AG09319 (cell line): ENCODE results near the gene NBR1.

ENCODE experiments used
- DNase-seq: peaks from one replicate; pipeline ENCODE4 v3.0.0-alpha.2; 2010; ENCODE audit warnings: low read depth; ENCODE audit errors: extremely low read depth
- CTCF ChIP-seq: IDR thresholded peaks from 2 replicates; pipeline ENCODE4 v1.5.1; 2011; ENCODE audit warnings: low read depth, mild to moderate bottlenecking, inconsistent platforms, low read length, moderate library complexity

The NBR1 gene

GRCh38 chr17:43216762-43217613 is 46.0 kb downstream of the NBR1 start:
- no peak; the same call in none of the 2 replicates for TF ChIP-seq CTCF

GRCh38 chr17:43217614-43218087 is 46.6 kb downstream of the NBR1 start:
- no peak for DNase-seq
- no peak for TF ChIP-seq CTCF

More at GRCh38 chr17:43216762-43217613, 46.0 kb downstream of the NBR1 start:
- no peak for DNase-seq

DNA sequence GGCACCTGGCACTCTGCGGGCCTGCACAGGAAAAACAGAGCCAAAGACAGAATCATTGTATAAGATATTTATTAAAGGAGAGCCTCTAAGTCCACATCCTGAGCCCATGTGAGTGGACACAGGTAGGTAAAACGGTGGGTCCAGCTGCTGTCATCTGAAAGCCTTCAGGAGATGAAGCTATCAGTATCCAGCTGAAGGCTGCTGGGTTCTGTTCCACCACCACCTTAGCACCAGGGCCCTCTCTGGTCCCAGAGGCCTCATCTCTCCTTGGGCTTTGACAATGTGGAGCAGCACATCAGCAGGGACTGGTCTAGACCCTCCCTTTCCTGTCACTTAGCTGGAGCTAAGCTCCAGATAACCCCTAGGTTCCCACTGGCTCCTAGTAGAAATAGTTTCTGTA is 48.0 kb downstream of the NBR1 start:
- no peak for TF ChIP-seq CTCF
- no peak for DNase-seq

GRCh38 chr17:43219746-43220380 is 48.8 kb downstream of the NBR1 start:
- TF ChIP-seq CTCF: no peak
- no peak for DNase-seq

GRCh38 chr17:43220511-43221125 is 49.6 kb downstream of the NBR1 start:
- no peak for TF ChIP-seq CTCF
- DNase-seq: no peak

- no peak for TF ChIP-seq CTCF
- DNase-seq: no peak
Observed at GRCh38 chr17:43224146-43224705, 53.2 kb downstream of the NBR1 start.
